NCI-H2029 (cell line): ENCODE data around the gene KLB.
"Not testable (repeated sequence)": the region's sequence is repeated elsewhere in the genome, so short reads cannot be mapped to it uniquely, and the experiment has no call there.

ENCODE experiments used
- DNase-seq: peaks from one replicate; lab custom pipeline; 2025; lab: John Stamatoyannopoulos, UW

The KLB gene

DNA sequence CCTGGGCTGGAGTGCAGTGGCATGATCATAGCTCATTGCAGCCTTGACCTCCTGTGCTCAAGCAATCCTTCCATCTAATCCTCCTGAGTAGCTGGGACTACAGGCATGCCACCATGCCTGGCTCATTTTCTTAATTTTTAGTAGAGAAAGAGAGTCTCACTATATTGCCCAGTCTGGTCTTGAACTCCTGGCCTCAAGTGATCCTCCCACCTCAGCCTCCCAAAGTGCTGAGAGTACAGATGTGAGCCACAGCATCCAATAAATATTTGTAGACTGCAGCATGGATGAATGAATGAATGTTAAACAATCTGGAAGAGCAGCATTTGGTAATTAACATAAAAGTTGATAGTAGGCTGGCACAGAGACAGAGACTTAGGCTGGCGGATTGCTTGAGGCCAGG lies 20.0 kb downstream of the KLB start:
- DNase-seq = no peak

DNA sequence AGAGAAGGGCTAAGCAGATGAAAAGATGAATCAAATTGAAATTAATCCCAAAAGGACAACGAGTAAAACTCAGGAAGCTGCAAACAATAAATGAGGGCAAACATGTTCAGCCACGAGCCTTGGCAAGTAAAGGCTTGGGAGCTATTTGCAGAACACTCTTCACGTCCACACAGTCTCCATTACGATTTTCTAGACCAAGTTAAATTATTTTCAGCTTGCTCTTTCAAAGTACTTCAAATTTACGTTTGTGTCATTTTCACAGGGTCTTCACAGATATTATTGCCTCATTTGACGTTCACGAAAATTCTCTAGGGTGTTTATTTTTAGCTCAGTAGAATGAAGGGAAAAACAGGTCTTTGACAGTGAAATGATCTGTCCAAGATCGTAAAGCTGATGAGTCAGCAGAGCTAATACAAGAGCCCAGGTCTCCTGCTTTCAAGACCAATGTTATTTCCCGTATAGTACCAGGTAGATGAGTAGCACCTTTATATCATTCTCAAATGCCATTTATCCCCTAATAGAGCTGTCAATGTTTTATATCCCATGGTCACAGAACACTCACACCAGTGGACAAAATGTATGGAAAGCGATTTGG lies 20.9 kb downstream of the KLB start:
- DNase-seq = no peak

DNA sequence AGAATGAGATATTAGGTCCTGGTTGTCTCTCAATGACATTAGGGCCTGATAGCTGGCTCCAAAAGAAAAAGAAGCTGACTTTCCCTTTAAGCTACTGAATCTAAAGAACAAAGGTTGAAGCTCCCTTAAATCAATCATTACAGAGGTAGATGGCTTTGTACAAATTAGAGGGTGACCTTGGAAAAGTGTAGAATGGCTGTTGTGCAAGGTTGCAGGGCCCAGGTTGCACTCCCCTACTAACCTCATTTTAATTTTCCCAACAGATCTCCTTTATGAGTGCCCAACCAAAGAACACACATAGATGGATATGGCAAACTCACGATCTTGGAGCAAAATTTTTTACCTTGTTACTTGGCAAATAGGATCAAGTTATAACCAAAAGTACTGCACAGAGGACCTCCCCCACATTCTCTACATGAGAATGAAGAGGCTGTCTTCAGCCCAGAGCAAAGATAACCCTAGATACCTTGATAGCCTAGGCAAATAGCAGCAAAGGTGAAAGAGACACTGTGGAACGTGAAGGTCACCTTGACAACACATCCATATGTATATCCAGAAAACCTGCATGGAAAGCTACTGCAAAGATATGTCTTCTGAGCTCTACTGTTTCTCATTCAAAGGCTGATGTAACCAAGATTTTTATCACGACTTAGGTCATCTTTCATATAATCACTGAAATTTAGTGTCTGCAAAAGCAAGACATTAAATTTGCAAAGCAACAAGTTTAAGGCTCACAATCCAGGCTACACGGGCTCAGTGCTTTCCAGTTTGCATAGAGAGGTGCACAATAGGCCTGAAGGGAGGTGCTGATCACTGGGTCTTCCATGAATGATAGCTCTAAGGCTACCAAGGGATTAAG lies 23.0 kb downstream of the KLB start:
- DNase-seq = no peak

DNA sequence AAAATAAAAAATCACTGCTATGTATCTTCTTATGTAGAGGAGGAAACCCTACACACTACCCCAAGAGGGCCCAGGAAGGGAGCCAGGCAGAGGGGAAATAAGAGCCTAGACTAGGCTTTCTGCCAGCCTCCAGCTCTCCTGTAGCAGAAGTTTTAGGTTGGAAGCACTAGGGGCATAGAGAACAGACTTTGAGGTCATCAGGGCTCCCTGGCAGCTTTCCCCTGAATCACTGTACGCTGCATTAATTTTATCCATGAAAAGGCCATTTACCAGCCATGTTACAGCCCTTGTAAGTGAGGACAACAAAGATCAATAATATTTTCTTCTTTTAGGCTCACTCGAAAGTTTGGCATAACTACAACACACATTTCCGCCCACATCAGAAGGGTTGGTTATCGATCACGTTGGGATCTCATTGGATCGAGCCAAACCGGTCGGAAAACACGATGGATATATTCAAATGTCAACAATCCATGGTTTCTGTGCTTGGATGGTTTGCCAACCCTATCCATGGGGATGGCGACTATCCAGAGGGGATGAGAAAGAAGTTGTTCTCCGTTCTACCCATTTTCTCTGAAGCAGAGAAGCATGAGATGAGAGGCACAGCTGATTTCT lies 27.3 kb downstream of the KLB start:
- DNase-seq = no peak

DNA sequence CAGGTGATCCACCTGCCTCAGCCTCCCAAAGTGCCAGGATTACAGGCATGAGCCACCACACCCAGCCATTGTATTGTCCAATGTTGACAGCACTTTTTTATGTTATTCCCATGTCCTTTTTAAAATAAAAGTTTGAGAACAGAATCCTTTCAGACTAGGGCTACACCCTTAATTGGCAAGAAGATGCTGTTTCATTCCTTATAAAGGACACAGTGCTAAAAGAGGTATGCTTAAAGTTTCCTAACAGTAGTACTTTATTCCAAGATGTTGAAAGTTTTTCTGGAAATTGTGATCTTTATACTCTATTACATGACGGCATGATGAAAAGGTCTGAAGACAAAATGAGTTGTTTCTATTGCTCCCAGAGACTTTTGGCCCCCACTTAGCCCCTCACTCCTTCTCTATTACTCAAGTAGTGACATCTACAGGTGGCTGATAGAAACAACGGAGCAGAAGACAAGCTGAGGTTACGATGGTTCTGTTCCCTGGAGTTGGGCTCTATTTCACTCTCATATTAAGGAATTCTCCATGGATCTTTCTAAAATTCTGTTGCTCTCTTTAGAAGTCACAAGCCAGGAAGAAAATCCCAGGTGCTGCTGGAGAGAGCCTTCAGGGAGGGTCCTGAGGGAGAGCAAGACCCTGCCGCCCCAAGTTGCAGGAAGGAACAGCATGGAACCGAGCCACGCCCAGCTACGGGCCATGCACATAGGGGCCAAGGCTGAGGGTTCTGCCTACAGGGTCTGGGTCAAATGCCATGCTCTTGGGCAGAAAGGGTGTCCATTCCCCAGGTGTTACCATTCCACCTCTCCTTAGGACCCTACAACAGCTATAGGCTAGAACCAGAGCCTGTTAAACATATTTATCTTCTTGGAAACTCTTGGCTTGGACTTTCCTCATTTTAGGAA lies 29.2 kb downstream of the KLB start:
- no peak for DNase-seq

DNA sequence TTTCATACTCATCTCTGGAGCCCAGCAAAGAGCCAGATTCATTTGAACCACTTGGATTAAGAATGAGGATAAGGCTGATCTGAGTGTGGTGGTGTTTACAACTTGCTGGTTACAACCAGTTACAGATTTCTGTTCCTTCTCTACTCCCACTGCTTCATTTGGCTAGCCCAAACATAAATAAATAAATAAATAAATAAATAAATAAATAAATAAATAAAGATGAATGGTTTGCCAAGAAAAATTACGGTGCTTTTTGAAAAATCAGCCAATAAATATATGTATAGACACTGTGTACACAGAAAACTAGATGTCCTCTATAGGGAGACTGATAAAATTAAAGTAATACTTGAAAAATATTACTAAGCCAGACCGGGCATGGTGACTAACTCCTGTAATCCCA lies 34.9 kb downstream of the KLB start:
- DNase-seq = no peak

DNA sequence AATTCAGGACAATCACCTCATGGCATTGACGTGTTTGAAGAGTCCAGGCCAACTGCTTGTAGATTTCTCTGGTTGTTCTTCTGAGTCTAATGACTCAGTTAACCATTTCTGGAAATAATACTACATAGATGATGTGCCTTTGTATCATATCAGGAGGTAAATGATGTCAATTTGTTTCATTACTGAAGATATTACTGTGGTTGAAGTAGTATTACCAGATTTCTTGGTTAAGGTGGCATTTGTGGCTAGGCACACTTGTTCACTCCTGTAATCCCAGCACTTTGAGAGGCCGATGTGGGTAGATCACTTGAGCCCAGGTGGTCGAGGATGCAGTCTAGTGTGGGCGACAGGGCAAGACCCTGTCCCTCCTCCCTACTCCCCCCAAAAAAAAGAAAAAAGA lies 36.3 kb downstream of the KLB start:
- no peak for DNase-seq

DNA sequence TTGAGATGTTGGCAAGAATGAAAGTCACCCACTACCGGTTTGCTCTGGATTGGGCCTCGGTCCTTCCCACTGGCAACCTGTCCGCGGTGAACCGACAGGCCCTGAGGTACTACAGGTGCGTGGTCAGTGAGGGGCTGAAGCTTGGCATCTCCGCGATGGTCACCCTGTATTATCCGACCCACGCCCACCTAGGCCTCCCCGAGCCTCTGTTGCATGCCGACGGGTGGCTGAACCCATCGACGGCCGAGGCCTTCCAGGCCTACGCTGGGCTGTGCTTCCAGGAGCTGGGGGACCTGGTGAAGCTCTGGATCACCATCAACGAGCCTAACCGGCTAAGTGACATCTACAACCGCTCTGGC lies 39.7 kb downstream of the KLB start:
- DNase-seq = no peak

DNA sequence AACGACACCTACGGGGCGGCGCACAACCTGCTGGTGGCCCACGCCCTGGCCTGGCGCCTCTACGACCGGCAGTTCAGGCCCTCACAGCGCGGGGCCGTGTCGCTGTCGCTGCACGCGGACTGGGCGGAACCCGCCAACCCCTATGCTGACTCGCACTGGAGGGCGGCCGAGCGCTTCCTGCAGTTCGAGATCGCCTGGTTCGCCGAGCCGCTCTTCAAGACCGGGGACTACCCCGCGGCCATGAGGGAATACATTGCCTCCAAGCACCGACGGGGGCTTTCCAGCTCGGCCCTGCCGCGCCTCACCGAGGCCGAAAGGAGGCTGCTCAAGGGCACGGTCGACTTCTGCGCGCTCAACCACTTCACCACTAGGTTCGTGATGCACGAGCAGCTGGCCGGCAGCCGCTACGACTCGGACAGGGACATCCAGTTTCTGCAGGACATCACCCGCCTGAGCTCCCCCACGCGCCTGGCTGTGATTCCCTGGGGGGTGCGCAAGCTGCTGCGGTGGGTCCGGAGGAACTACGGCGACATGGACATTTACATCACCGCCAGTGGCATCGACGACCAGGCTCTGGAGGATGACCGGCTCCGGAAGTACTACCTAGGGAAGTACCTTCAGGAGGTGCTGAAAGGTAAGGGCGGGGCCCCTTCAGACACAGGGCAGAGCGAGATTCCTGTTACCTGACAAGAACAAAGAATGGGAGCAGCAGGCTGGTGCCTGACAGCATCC lies 40.3 kb downstream of the KLB start:
- peak; percentile 60 for DNase-seq

DNA sequence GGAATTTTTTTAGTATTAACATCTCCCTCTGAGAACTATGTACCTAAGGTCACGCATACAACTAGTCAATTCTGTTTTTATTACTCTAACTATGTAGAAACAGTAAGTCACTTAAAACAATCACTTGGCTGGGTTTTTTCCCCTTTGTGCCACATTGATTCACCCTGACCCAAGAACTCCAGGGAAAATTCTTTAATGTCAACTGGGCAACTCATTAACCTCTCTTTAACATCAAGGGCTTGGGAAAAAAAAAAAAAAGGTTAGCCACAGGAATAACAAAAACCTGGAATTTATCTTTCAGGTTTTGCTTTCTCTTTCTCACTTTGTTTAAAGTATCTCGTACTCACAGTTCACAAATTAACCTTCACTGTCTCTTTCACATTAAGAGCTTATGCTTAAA lies 43.9 kb downstream of the KLB start:
- DNase-seq = no peak

DNA sequence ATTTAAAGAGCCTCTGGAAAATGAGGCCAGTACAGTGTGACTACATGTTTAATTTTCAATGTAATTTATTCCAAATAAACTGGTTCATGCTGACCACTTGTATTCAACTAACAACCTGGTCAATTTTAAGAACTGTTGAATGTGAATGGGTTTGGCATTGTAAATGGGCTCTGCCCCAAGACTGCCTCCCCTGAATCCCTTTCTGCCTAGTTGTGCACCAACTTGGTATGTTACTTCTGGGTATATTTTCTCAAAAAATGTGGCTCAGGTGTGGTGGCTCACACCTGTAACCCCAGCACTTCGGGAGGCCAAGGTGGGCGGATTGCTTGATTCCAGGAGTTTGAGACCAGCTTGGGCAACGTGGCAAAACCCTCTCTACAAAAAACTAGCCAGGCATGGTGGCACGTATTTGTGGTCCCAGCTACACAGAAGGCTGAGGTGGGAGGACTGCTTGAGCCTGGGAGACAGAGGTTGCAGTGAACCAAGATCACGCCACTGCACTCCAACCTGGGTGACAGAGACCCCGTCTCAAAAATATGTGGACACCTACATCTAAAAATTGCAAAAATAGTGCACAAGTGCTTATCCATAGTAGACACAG lies 44.8 kb downstream of the KLB start:
- no peak for DNase-seq

DNA sequence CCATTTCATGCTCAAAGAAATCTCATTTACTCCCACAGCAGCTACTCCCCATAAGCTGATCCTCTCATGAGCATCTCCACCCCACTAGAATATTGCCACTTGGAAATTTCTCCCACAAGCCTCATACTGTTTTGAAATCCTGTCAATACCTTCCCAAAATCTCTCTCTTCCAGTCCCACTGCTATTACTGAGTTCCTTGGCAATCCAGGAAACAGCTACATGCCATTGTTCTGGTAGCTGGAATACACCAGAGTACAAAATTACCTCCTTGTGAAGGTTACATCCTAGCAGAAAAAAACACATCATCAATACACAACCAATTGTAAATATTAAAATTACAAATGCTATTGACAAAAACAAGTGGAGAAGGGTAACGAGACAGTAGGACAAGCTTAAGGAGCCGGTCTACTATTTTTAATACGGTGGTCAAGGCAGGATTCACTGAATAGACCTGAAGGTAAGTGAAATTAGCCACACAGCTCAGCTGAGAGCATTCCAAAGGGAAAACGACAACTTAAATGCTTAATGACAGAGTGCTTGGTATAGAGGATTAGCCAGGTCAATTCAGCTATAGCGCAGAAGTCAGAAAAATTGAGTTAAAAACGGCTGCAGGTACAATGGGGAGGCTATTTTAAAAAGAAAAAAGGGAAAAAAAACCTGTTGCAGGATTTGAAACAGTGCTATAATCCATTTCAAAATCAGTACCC lies 45.6 kb downstream of the KLB start:
- DNase-seq = no peak

DNA sequence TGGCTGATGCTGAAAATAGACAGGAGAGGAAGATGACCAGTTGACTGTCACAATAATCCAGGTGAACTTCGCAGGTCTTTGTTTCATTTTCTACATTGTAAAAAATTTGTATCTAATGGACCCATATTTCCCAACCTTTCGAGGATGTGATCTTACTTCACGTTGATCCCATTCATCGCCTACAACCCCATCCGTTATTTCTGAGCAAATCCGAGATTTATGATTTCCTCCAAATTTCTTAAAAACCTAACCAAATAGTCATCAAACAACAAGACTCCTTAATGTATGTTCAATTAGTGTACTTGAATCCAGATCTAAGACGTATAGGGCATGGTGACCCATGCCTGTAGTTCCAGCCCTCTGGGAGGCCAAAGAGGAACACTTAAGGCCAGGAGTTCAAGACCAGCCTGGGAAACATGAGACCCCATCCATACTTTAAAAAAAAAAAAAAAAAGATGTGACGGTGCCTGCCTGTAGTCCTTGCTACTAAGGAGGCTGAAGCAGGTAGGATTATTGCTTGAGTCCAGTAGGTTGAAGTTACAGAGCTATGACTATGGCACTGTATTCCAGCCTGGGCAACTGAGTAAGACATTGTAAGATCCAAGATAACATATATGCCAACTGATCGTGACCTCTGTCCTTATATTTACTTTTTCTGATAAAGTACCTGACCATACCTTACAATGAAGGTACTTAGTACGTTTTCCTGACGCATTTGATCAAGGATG lies 46.3 kb downstream of the KLB start:
- no peak for DNase-seq

DNA sequence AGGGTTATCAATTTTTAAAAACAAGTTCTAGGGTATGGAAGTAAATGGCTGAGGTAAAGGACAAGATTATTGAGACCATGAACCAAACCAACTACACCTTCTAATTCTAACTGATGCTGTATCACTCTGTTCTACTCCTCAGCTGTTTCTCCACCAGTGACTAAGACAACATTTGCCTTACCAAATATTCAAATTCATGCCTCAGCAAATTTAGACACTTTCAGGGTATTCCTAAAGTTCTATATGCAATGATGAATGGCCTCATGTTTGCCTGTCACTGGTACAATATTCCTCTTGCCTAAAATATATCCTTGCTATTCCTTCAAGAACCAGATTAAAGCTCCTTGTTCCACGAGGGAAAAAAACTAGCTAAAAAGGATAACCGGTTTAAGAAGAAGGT lies 47.0 kb downstream of the KLB start:
- no peak for DNase-seq

DNA sequence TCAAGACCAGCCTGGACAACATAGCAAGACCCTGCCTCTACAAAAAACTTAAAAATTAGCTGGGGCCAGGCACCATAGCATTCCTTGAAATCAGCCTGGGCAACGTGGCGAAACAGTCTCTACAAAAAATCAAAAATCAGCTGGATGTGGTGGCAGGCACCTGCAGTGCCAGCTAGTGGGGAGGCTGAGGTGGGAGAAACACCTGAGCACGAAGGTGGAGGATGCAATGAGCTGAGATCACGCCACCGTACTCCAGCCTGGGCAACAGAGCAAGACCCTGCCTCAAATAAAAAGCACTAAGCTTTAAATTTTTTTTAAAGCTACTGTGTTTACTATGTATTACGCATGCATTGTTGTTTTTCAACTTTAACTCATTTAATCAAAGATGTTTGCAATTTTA lies 48.8 kb downstream of the KLB start:
- DNase-seq = no peak

DNA sequence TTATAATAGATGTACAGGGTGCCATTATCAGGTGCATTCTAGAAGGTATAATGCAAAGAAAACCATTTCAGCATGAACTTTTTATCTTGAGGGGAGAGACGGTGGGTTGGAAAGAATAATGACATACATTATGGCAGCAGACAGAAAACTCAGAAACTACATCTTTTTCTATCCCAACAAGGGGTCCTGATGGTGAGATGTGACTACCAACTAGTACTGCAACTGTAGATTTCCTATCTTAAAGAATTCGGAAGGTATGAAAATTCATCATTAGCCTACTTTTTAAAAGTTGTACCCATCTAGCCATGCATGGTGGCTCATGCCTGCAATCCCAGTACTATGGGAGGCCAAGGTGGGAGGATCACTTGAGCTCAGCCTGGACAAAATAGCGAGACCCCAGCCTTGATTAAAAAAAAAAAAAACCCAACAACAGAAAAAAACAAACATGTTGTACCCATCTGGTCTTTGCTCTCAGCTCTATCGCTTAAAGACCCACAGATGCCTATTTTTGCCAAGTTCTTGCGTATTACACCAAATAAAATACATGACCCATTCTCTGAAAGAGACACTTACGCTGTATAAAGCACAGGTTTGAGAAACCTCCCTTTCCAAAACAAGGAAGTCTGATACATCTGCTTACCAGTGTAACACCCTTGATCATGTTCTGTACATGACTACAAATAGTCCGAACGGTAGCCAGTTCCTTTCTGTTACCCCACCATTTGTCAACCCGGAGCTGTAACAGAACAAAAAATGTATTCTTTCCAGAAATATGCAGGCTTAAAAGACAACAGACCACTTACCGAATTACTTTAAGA lies 50.4 kb downstream of the KLB start:
- no peak for DNase-seq

DNA sequence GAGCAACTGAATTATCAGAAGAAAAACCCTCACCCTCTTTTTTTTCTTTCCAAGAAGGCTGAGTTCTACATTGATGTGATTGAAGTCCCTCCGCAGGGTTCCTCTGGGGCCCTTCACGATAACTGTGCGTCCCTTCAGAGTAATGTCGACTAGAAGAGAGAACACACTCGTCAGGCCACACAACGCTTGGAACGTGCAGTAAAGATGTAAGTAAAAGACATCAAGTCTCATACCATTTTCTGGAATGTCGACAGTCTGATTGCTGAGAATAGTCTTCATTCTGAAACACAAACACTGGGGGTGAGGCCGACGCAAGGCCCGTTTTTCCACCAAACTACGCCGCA lies 51.4 kb downstream of the KLB start:
- not testable (repeated sequence) for DNase-seq

DNA sequence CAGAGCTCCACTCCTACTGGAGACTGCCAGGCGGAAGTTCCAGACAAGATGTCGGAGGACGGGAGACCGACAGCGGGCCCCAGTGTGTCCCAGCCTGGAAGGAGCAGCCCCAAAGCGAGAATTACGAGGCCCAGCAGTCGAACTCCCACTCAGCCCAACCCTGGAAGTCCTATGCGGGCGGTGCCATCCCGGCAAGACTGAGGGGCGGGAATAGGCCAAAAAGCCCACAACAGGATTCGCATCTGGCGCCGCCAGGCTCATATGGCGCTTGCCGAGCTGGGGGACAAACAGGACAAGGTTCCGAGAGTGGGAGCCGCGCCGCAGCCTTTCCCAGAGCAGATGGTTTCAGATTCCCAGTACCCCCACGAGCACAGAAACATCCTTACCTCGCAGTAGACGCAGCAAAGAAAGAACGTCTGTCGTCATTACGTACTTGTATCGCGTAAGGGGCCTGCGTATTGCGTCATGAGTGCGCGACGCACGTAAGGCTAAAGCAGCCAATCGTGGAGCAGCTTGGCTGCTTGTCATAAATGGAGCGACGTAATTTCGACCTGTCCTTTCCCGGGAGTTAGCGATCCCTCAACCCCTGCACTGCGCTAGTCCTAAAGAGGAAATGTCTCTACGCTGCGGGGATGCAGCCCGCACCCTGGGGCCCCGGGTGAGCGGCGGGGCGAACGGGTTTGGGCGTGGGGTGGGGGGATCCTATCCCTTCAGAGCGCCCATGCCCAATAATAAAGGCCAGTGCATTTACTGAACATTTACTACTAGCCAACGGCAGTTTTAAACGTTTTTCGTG lies 52.0 kb downstream of the KLB start, which contains the start of the genes LIAS and RPL9:
TSS of gene LIAS (plus strand) at position 552 of the 796 bp plus-strand sequence. CDS start at position 614, 62 bp downstream.
TSS of gene RPL9 (minus strand) at position 418 of the 796 bp plus-strand sequence. CDS start 483 bp downstream, outside the sequence.
- DNase-seq = peak; percentile 98
